HL-60/S4 treated with retinoic acid at 250 ng/mL for 4 days and 3 days (cell line): ENCODE measurements around the gene BDH2.

Source experiments
- in situ Hi-C: fragments of 300-500 bp; cut with MboI; formaldehyde crosslinking; loops from 2 replicates; pipeline ENCODE4 v1.7.0; 2022; ENCODE audit warnings: low sequenced_read_pairs

Gene BDH2

DNA sequence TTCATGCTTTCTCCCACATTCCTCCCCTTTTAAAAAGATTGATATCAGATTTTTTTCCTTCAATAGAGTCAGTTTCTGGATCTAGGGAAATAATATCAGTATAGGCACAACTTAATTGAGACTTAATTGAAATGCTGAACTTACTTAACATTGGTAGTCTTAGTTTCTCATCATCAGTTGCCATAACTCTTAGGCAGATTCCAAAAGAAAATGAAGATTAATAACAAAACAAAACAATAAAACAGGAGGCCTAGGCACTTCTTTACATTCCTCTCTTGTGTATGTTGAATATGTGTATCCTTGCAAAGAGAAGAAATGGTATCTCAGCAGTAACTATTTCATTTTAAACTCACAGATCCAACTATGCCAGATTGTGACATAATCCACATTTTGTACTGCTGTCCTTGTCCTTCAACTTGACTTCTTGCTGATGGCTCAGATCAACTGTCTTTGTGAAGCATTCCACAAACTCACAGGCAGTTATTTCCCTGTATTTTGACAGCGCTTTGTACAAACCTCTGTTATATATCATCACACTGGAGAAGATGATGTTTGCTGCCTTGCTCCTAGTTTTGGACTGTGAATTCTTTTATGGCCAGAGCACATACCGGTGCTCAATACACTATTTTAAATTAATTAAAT lies 14.0 kb downstream of the BDH2 start:
- in situ Hi-C loops, result no loop called here

- in situ Hi-C loops, result no loop called here
These were observed 20.0 kb downstream of the BDH2 start for GRCh38 chr4:103079621-103080020.

- in situ Hi-C loops, result no loop called here
These were observed 22.8 kb downstream of the BDH2 start, which contains the start of gene SLC9B2 for GRCh38 chr4:103076747-103077347. TSS of gene SLC9B2 (minus strand) at chr4:103076761. CDS start at chr4:103067550, 9,211 bp downstream.

GRCh38 chr4:103075894-103076746 lies 23.5 kb downstream of the BDH2 start:
- in situ Hi-C loops, result no loop called here

DNA sequence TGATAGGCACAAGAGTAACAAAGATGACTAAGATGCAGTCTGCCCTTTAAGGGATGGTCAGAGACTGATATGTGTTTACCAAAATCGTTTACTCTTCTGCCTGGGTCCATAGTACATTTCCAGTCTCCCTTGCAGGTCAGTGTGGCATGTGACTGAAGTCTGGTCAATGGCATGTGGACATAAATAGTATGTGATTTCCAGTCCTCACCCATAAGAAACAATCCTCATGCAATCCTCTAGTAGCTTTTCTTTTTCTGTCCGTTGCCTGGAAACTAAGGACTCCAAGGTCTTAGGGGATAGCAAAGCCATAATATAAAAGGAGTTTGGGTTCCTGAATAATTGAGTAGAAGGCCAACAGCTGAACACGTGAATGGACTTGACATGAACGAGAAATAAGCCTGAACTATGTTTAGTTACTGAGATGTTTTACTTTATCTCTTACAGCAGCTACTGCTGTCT lies 24.2 kb downstream of the BDH2 start:
- in situ Hi-C loops, result no loop called here

- in situ Hi-C loops, result no loop called here
These were observed 24.7 kb downstream of the BDH2 start for GRCh38 chr4:103074744-103075434.

- in situ Hi-C loops, result no loop called here
These were observed 25.7 kb downstream of the BDH2 start for GRCh38 chr4:103073792-103074438.

- in situ Hi-C loops, result no loop called here
These were observed 31.6 kb downstream of the BDH2 start for GRCh38 chr4:103067841-103068547.

DNA sequence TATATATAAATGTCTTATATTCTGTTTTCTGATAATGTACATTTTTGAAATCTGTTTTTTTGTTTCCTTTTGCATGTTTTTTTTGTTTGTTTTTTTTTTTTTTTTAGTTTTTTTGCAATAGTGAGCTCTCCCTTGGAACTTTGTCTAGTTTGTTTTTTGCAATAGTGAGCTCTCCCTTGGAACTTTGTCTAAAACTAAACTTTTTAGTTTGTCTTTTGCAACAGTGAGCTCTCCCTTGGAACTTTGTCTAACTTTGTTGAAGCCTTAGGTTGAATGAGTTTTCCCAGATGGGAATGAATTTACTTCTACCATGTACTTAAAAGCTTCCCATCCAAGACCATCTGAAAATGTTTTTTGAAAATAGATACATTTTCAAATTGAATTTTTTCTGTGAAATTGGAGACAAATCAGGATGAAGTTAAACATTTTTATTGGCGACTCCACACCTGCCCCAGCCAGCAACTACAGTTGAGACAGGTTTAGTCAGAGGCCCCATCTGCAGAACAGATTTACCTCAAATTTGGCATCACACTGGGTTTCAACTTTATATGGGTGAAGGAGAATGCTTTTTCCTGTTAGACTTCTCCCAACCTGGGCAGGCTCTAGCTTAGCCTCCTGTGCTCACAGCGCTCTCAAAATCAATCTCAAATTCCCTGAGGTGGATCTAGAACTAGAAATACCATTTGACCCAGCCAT lies 39.0 kb downstream of the BDH2 start:
- in situ Hi-C loops, result no loop called here

GRCh38 chr4:103054030-103054429 lies 45.6 kb downstream of the BDH2 start:
- in situ Hi-C loops, result no loop called here

DNA sequence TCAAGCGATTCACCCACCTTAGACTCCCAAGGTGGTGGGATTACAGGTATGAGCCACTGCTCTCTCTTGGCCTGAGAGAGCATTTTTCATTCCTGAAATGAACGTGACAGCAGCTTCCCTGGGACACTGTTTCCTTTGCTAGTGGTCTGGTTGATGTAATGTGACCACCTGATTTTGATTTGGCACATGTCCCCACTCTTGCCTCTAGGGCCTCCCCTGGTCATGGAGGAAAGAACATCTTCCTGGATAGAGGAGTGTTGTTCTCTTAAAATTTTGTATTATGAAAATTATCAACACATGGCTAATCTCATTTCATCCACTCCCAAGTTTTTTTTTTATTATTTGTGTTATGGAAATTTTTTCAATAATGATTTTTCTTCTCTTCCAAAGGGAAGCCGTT lies 46.9 kb downstream of the BDH2 start:
- in situ Hi-C loops, result no loop called here

DNA sequence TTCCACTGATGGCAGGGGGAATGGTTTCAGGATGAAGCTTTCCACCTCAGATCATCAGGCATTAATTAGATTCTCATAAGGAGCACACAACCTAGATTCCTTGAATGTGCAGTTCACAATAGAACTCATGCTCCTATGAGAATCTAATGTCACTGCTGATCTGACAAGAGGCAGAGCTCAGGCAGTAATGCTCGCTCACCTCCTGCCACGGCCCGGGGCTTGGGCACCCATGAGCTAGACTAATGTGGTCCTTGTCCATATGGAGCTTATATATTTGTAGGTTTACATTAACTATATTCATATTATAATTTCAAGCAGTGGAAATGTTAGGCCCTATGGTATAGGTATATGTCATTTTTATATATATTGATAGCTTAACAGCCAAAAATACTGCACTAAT lies 47.5 kb downstream of the BDH2 start:
- in situ Hi-C loops, result no loop called here

DNA sequence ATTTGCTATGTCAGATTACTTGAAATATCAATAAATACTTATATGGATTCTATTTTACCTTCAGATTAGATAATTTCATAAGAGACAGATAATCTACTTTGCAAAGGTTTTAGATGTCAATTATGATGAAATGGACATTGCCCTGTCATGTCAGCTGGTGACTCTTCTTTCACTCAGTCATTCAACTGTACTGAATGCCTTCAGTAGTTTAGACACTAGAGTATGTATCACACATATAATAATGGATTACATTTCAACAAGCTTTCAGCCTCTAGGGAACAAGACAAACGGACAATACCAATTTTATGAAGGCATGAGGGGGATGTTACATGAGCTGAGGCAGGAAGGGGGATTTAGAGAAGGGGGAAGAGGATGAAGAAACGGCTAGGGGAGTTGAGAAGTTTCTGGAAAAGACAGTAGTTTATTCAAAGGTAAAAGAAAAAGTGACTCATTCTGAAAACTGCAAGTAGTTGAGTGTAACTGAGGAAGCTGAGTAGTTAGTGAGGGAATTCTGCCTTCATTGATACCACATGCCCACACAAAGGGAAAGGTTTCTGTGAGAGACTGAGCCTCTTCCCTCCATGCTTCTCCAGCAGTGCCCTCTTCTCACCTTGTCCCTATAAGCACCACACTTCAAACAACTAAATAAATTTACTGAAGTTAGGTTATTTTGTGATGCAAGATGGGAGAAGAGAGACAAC lies 48.7 kb downstream of the BDH2 start:
- in situ Hi-C loops, result no loop called here

GRCh38 chr4:103046416-103047290 lies 53.0 kb downstream of the BDH2 start:
- in situ Hi-C loops, result no loop called here

GRCh38 chr4:103044183-103044582 lies 55.5 kb downstream of the BDH2 start:
- in situ Hi-C loops, result no loop called here

DNA sequence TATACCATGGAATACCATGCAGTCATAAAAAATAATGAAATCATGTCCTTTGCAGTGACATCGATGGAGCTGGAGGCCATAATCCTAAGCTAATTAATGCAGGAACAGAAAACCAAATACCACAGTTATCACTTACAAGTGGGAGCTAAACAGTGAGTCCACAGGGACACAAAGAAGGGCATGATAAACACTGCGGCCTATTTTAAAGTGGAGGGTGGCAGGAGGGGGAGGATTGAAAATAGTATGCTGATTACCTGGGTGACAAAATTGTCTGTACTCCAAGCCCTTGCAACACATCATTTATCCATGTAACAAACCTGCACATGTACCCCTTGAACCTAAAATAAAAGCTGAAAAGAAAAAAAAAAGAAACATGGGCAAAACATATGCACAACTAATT lies 63.5 kb downstream of the BDH2 start:
- in situ Hi-C loops, result no loop called here

DNA sequence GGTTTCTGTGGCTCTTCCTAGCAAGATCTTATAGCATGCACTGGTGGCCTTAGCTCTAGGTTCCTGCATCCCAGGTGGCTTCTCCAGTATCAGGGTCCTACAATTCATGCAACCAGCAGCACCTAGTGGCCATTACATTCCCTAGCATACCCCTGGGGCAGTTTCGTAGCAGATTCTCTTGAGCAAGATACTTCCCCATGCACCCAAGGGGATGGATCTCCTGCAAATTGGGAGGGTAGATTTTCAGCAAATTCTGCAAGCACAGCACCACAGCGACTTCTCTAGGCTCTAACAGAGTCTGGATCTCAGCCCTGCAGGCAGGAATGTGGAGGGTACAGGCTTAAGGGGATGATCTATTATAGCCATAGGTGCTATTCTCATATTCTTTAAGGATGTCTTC lies 67.1 kb downstream of the BDH2 start:
- in situ Hi-C loops, result no loop called here

- in situ Hi-C loops, result no loop called here
These were observed 68.8 kb downstream of the BDH2 start for GRCh38 chr4:103030791-103031190.
